Activated T-cell treated with anti-CD3 and anti-CD28 coated beads, Interleukin-2, amount 50 U/mL, for 24 hours (primary cell): ENCODE results near the gene HOXB13.
A peak's percentile ranks its signal among the peaks of the same experiment; 100 is the strongest.

Source experiments
- DNase-seq: peaks from one replicate; pipeline ENCODE4 v3.0.0-alpha.2; 2020
- H3K27ac Mint-ChIP-seq: 2 replicates; pipeline ENCODE4 v1.8.0; 2020; ENCODE audit warnings: mild to moderate bottlenecking, mixed read lengths
- H3K27me3 Mint-ChIP-seq: 2 replicates; pipeline ENCODE4 v1.8.0; 2020; ENCODE audit warnings: mixed read lengths
- H3K36me3 Mint-ChIP-seq: 2 replicates; pipeline ENCODE4 v1.8.0; 2020; ENCODE audit warnings: low read depth, mixed read lengths
- H3K4me1 Mint-ChIP-seq: 2 replicates; pipeline ENCODE4 v1.8.0; 2020; ENCODE audit warnings: low read depth, mixed read lengths
- H3K4me3 Mint-ChIP-seq: 2 replicates; pipeline ENCODE4 v1.8.0; 2020; ENCODE audit warnings: mild to moderate bottlenecking, moderate library complexity, mixed read lengths
- H3K9me3 Mint-ChIP-seq: 2 replicates; pipeline ENCODE4 v1.8.0; 2020; ENCODE audit warnings: mixed read lengths

The HOXB13 gene

DNA sequence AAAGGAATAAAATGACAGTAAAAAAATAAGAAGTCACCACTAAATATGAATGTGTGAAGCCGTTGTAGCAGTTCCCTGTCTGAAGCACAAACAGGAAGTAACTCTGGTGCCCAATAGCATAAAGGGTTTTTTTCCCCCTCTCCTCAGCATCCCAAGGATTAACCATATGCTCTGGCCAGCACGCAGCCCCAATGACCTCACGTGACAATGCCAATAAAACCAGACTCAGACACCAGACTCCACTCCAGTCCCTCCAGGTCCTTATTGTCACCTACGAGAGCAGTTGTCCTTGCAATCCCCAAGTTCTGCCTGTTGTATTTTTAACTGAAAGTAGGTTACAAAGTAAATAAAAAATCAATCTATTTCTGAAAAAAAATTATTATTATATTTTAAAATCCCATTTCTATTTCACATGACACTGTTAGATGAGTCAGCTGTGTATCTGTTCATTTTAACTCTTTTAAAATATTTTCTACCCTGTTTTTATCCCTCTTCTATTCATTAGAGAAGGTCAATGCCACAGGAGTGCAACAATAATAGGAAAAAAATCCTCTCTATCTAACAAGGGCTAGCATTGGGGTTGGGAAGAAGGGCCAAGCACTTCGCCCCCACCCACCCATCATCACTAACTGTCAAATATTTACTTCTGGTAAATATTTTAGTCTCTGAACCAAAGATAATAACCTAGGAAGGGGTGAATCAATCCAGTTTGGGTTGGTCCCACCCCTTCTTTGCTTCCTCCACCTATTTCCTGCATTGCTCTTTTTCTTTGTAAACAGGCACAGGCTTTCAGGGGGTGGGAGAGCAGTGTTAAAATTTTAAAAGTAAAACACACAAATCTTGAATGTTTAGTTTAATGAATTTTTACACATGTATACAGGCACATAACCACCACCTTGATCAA, 12.8 kb downstream of the HOXB13 start:
- peaks cover 19% of the 10 kb centered on the region for H3K4me1 Mint-ChIP-seq
- H3K27me3 Mint-ChIP-seq, result peaks cover 83% of the 10 kb centered on the region
- no peak overlapping the region for H3K4me3 Mint-ChIP-seq
- H3K27ac Mint-ChIP-seq, result no peak overlapping the region
- H3K9me3 Mint-ChIP-seq, result no peaks in the 10 kb centered on the region
- DNase-seq, result no peak
- H3K36me3 Mint-ChIP-seq, result no peaks in the 10 kb centered on the region

DNA sequence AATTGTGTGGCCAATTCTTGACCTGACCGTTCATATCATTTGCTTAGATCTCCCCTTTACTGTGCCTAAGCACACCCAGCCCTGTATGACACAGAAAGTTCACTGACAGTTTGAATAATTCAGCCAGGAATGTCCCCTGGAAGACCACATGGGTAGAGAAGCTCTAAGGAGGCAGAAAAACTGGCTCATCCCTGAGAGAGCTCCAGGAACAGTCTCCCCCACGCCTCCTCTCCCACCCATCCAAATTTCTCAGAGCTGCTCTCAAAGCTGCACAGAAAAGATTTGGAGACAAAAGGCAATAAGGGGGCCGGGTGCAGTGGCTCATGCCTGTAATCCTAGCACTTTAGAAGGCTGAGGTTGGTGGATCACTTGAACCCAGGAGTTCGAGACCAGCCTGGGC, 17.4 kb downstream of the HOXB13 start:
- Mint-ChIP-seq H3K36me3 (no peaks in the 10 kb centered on the region), H3K4me3 (no peak overlapping the region), H3K27ac (no peak overlapping the region), H3K27me3 (peaks cover 76% of the 10 kb centered on the region), H3K4me1 (no peaks in the 10 kb centered on the region), H3K9me3 (no peaks in the 10 kb centered on the region)
- no peak for DNase-seq

DNA sequence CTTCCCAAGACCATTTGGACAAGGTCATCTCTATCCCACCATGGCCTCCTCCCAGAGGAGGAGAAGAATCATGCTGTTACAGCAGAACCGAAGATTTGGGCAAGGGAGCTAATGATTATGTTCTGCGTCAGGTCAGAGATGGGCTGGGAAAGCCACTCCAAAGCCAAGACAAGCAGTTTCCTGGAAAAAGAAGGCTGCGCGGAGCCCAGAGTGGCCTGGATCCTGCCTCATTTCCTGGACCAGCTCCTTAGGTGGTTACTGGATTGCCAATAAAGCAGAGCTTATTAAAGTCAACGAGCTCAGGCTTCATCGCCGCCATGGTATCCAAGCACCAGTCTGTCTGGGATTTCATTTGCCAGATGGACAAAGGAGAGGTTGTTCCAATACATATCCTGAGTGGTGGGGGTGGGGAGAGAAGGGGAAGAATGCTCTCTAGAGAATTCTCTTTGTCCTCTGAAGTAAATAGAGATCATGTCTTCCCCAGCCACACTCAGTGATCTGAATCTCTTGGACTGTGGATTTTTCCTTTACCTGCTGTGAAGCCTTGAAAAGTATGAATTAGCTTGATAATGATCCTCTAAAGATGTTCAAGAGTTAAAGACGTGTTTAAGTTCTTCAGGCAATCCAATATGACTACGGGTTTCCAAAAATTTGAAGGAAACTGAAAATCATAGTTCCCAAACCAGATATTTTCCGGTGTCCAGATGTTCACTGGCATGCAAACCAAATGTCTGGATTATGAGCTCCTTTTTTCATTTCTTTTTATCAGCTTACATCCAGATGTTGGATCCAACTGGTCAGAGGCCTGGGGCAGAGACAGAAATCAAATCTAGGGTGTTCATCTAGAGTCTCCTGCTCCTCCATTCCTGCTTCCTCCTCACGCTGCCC, 23.9 kb downstream of the HOXB13 start:
- no peaks in the 10 kb centered on the region for H3K4me1 Mint-ChIP-seq
- no peaks in the 10 kb centered on the region for H3K9me3 Mint-ChIP-seq
- no peak for DNase-seq
- H3K4me3 Mint-ChIP-seq, result no peak overlapping the region
- no peaks in the 10 kb centered on the region for H3K36me3 Mint-ChIP-seq
- H3K27ac Mint-ChIP-seq, result no peak overlapping the region
- peaks cover 72% of the 10 kb centered on the region for H3K27me3 Mint-ChIP-seq

DNA sequence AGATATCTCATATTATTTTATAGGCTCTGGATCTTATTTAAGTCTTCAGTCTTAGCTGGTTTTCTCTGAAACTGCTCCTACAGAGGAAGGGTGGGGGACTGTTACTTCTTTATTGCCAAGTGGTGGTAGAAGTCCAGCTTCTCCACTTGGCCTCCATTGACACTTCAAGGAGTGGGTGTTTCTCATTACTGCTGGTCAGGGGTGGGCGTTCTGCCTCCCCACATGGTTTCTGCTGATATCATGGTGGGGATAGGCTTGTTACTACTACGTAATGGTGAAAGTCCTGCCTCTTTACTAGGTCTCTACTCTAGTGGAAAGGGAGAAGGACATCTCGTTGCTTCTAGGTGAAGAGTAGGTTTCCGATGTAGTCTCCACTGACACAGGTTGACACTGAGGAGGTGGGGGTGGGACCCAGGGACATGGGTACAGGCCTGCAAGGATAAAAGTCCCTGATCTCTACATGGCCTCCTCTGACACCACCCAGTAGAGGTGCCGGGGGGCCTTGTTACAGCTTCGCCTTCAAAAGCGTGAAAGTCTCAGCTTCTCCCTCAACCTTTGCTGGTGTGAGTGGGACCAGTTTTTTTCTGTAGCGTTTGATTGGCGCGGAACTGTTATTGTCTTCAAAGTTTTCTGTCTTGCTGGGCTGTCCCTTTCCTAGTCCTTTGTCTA, 26.6 kb downstream of the HOXB13 start:
- Mint-ChIP-seq H3K27ac (no peak overlapping the region), H3K4me1 (no peaks in the 10 kb centered on the region), H3K4me3 (no peak overlapping the region), H3K36me3 (no peaks in the 10 kb centered on the region), H3K27me3 (peaks cover 67% of the 10 kb centered on the region), H3K9me3 (no peaks in the 10 kb centered on the region)
- no peak for DNase-seq

DNA sequence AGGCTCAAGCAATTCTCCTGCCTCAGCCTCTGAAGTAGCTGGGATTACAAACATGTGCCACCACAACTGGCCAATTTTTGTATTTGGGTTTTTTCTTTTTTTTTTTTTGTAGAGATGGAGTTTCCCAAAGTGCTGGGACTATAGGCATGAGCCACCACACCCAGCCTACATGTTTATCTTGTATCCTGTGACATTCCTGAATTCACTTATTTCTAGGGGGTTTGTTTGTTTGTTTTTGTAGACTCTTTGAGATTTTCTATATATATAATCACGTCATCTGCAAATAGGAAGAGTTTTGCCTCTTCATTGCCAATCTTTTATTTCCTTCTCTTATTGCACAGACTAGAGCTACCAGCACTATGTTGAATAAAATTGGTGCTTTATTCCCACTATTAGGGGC, 35.4 kb downstream of the HOXB13 start:
- Mint-ChIP-seq H3K27ac (no peak overlapping the region), H3K9me3 (peaks cover 2% of the 10 kb centered on the region), H3K36me3 (no peaks in the 10 kb centered on the region), H3K4me3 (no peak overlapping the region), H3K4me1 (no peaks in the 10 kb centered on the region), H3K27me3 (peaks cover 38% of the 10 kb centered on the region)
- no peak for DNase-seq

DNA sequence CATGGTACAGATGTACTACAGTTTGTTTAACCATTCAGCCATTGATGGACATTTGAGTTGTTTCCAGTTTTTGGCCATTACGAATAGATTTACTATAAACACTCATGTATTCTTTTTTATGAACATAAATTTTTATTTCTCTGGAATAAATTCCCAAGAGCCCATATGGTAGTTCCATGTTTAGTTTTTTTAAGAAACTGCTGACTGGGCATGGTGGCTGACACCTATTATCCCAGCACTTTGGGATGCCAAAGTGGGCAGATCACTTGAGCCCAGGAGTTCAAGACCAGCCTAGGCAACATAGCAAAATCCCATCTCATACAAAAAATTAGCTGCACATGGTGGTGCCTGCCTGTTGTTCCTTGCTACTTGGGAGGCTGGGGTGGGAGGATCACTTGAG, 36.5 kb downstream of the HOXB13 start:
- no peak for DNase-seq
- no peak overlapping the region for H3K27ac Mint-ChIP-seq
- peaks cover 26% of the 10 kb centered on the region for H3K27me3 Mint-ChIP-seq

DNA sequence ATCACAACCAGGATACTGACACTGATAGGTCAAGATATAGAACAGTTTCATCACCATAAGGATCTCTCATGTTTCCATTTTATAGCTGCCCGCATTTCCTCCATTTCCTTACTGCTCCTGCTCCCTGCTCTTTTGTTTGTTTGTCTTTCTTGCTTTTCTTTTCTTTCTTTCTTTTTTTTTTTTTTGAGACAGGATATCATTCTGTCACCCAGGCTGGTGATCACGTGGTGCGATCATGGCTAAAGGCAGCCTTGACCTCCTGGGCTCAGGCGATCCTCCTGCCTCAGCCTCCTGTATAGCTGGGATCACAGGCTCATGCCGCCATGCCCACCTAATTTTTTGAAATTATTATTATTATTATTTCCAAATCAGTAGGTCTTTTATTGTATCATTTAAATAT, 37.9 kb downstream of the HOXB13 start:
- Mint-ChIP-seq H3K27me3 (peaks cover 15% of the 10 kb centered on the region), H3K4me1 (no peaks in the 10 kb centered on the region)

More for the DNA sequence above, 36.5 kb downstream of the HOXB13 start:
- Mint-ChIP-seq H3K36me3 (no peaks in the 10 kb centered on the region), H3K4me1 (no peaks in the 10 kb centered on the region), H3K9me3 (peaks cover 2% of the 10 kb centered on the region), H3K4me3 (no peak overlapping the region)

DNA sequence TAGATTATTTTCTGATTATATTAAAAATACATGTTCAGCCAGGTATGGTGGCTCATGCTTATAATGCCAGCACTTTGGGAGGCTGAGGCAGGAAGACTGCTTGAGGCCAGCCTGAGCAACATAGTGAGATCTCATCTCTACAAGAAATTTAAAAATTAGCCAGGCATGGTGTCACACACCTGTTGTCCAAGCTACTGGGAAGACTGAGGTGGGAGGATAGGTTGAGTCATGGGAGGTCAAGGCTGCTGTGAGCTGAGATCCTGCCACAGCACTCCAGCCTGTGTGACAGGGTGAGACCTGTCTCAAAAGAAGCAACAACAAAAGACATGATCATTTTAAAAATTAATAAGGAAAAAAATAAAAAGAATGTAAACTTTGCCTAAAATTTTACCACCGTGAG, 46.9 kb downstream of the HOXB13 start:
- H3K27ac Mint-ChIP-seq, result no peak overlapping the region
- H3K27me3 Mint-ChIP-seq, result peaks cover 50% of the 10 kb centered on the region
- no peaks in the 10 kb centered on the region for H3K9me3 Mint-ChIP-seq

More for the DNA sequence above, 37.9 kb downstream of the HOXB13 start:
- Mint-ChIP-seq H3K9me3 (peaks cover 2% of the 10 kb centered on the region), H3K4me3 (no peak overlapping the region), H3K27ac (no peak overlapping the region), H3K36me3 (no peaks in the 10 kb centered on the region)
- no peak for DNase-seq

DNA sequence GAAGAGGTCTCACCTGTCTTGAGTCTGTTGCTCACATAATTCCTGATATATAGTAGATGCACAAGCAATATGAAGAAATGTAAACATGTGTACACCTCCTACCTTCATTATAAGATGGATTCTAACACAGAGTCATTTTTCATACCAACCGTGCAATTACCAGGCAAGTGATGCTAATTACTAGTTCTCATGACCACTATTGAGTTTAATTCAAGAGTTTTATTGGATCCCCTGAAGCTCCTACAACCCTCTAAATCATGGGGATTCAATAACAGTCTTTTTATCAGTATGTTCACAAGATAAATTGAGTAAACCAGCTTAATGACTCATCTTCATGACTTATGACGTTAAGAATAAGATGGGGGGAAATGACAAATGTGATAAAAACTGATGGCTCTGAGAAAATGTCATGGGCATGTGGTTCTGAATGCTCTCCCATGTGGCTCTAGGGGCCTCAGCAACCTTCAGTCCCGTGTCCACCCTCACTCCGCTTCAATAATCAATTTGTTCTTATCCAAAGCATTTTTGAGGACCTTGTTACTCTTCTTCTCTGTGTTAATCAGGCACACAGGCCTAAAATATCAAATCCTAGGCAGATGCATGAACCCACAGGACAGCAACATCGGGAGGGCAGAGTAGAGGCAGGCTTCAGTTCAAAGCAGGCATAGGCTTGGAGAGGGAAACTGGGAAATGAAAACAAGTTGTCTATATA, 49.0 kb downstream of the HOXB13 start:
- H3K27ac Mint-ChIP-seq, result no peak overlapping the region

More for the DNA sequence above, 46.9 kb downstream of the HOXB13 start:
- no peak for DNase-seq
- H3K4me3 Mint-ChIP-seq, result no peak overlapping the region
- H3K36me3 Mint-ChIP-seq, result no peaks in the 10 kb centered on the region
- H3K4me1 Mint-ChIP-seq, result peaks cover 9% of the 10 kb centered on the region

DNA sequence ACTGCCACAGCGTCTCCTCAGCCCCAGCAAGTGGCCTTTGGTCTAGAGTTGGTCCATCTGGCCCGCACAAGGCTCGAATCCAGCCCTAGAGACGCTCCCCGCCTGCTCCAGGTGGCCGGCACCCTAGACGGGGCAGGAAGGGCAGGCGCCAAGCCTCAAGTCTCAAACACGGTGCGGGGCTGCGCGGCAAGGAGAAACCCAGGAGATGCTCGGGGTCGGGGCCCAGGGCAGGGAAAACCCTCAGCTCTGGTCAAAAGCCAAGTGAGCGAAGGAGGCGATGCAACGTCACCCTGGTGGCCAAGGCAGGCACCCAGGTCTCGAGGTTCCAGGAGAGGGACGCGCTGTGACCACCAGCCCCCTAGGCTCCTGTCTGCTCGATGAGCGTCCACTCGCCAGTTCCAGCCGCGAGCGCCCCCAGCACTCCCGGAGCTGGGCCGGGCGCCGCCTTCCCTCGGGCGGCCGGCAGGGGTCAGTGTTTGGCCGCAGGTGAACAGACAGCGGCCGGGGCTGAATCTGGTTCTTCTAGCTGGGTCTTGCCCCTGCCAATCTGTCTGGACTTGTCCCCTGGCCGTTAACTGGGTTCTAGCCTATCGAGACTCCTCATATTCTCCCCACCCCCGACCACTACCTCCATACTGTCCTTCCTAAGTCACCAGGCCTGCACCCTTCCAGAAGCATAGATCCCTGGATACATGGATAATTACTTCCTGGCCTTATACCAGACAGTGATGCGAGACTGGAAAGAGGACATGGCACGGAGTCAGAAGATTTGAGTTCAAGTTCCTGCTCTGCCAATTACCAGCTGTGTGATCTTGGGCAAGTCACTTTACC, 50.2 kb downstream of the HOXB13 start:
- Mint-ChIP-seq H3K4me1 (peaks cover 9% of the 10 kb centered on the region), H3K4me3 (no peak overlapping the region), H3K9me3 (no peaks in the 10 kb centered on the region), H3K36me3 (no peaks in the 10 kb centered on the region), H3K27ac (no peak overlapping the region), H3K27me3 (peaks cover 60% of the 10 kb centered on the region)
- peak; percentile 86 for DNase-seq

More for the DNA sequence above, 49.0 kb downstream of the HOXB13 start:
- H3K36me3 Mint-ChIP-seq, result no peaks in the 10 kb centered on the region
- H3K4me3 Mint-ChIP-seq, result no peak overlapping the region
- H3K9me3 Mint-ChIP-seq, result no peaks in the 10 kb centered on the region
- H3K4me1 Mint-ChIP-seq, result peaks cover 9% of the 10 kb centered on the region
- H3K27me3 Mint-ChIP-seq, result peaks cover 59% of the 10 kb centered on the region
- DNase-seq, result no peak

DNA sequence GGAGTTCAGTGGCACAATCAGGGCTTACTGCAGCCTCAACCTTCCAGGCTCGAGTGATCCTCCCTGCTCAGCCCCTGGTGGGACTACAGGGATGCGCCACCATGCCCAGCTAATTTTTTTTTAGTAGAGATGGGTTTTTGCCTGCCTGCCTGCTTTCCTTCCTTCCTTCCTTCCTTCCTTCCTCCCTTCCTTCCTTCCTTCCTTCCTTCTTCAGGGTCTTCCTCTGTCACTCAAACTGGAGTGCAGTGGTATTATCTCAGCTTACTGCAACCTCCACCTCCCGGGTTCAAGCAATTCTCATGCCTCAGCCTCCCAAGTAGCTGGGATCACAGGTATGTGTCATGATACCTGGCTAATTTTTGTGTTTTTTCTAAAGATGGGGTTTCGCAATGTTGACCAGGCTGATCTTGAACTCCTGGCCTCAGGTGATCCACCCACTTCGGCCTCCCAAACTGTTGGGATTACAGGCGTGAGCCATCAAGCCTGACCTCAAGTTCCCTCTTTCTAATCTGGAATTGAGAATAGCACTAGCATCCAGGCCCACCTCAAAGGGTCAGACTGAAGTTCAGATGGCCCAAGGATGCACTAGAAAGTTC, 51.5 kb downstream of the HOXB13 start:
- H3K4me1 Mint-ChIP-seq, result peaks cover 9% of the 10 kb centered on the region
- DNase-seq, result no peak
- H3K27ac Mint-ChIP-seq, result no peak overlapping the region
- no peaks in the 10 kb centered on the region for H3K36me3 Mint-ChIP-seq
- no peaks in the 10 kb centered on the region for H3K9me3 Mint-ChIP-seq
- no peak overlapping the region for H3K4me3 Mint-ChIP-seq
- H3K27me3 Mint-ChIP-seq, result peaks cover 61% of the 10 kb centered on the region
